GM10266 (cell line): ENCODE data around the gene PLXNC1.
"Not testable (repeated sequence)": the region's sequence is repeated elsewhere in the genome, so short reads cannot be mapped to it uniquely, and the experiment has no call there.

Experiments
- DNase-seq: peaks from one replicate; pipeline ENCODE4 v3.0.0; 2012; ENCODE audit errors: extremely low spot score
- CTCF ChIP-seq: IDR thresholded peaks from 2 replicates; pipeline ENCODE4 v1.5.1; 2012; ENCODE audit warnings: mild to moderate bottlenecking, low read depth; ENCODE audit not compliant: control insufficient read depth, insufficient read depth; ENCODE audit errors: missing control alignments

The PLXNC1 gene

GRCh38 chr12:94304566-94305061 lies 156.2 kb downstream of the PLXNC1 start:
- TF ChIP-seq CTCF = no peak
- no peak for DNase-seq

- TF ChIP-seq CTCF = no peak
- no peak for DNase-seq
These were observed 157.0 kb downstream of the PLXNC1 start for GRCh38 chr12:94305130-94305957.

- no peak for DNase-seq
- TF ChIP-seq CTCF = no peak
These were observed 160.2 kb downstream of the PLXNC1 start for GRCh38 chr12:94308612-94309011.

GRCh38 chr12:94309373-94309772 lies 161.0 kb downstream of the PLXNC1 start:
- DNase-seq = peak; percentile 38
- TF ChIP-seq CTCF = no peak

GRCh38 chr12:94312378-94312777 lies 164.0 kb downstream of the PLXNC1 start:
- no peak for TF ChIP-seq CTCF
- no peak for DNase-seq

GRCh38 chr12:94316600-94316999 lies 168.2 kb downstream of the PLXNC1 start:
- not testable (repeated sequence) for DNase-seq

GRCh38 chr12:94318181-94318580 lies 169.8 kb downstream of the PLXNC1 start:
- DNase-seq = no peak

More at GRCh38 chr12:94318181-94318580, 169.8 kb downstream of the PLXNC1 start:
- no peak for TF ChIP-seq CTCF
